GM20000 (cell line): ENCODE data around the gene KRTAP10-3.

ENCODE experiments used
- DNase-seq: peaks from one replicate; pipeline ENCODE4 v3.0.0; 2012; ENCODE audit warnings: low spot score
- CTCF ChIP-seq: IDR thresholded peaks from 2 replicates; pipeline ENCODE4 v1.5.1; 2012; ENCODE audit warnings: mild to moderate bottlenecking, control low read depth; ENCODE audit errors: extremely low read depth, missing control alignments

The KRTAP10-3 gene

GRCh38 chr21:44519346-44520325 lies 39.0 kb downstream of the KRTAP10-3 start:
- DNase-seq = no peak
- TF ChIP-seq CTCF = no peak

- no peak for TF ChIP-seq CTCF
- no peak for DNase-seq
Observed at GRCh38 chr21:44518686-44519085, 39.9 kb downstream of the KRTAP10-3 start.

GRCh38 chr21:44517175-44517899 lies 41.3 kb downstream of the KRTAP10-3 start:
- TF ChIP-seq CTCF = no peak
- no peak for DNase-seq

- DNase-seq = no peak
- TF ChIP-seq CTCF = no peak
Observed at GRCh38 chr21:44516828-44517174, 41.8 kb downstream of the KRTAP10-3 start.

- DNase-seq = no peak
- no peak for TF ChIP-seq CTCF
Observed at GRCh38 chr21:44516342-44516741, 42.3 kb downstream of the KRTAP10-3 start.

- no peak for TF ChIP-seq CTCF
- DNase-seq = no peak
Observed at GRCh38 chr21:44515359-44516165, 43.0 kb downstream of the KRTAP10-3 start.
